Hepatocyte (in vitro differentiated cells): Measurements from ENCODE around the gene FAM43B.

Experiments used
- EZH2 ChIP-seq: fragments of 200-600 bp; sonication (generic); IDR thresholded peaks from 2 replicates; pipeline ENCODE4 v1.6.1; 2016; ENCODE audit warnings: antibody characterized with exemption, mild to moderate bottlenecking, borderline replicate concordance
- TF ChIP-seq, protein P1 (sequence below): fragments of 200-600 bp; sonication (generic); IDR thresholded peaks from 2 replicates; pipeline ENCODE4 v1.5.1; 2016; ENCODE audit warnings: antibody characterized with exemption, mild to moderate bottlenecking; ENCODE audit not compliant: poor library complexity

DNA sequence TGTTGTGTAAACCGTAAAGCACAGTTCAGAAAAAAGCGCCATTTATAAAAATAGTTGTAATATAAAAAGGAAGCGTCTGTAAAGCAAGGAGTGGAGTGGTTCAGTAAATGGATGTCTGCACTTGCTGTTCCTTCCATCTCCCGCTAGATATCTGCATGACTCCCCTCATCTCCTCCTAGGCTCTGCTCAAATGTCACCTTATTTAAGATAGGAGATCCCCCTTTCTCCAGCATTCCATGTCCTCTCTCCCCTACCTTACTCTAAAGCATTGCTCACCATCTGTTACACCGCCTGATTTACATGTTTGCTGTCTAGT, 45.2 kb upstream of the FAM43B start:
- no peak for TF ChIP-seq EZH2
- TF ChIP-seq, protein P1, sequence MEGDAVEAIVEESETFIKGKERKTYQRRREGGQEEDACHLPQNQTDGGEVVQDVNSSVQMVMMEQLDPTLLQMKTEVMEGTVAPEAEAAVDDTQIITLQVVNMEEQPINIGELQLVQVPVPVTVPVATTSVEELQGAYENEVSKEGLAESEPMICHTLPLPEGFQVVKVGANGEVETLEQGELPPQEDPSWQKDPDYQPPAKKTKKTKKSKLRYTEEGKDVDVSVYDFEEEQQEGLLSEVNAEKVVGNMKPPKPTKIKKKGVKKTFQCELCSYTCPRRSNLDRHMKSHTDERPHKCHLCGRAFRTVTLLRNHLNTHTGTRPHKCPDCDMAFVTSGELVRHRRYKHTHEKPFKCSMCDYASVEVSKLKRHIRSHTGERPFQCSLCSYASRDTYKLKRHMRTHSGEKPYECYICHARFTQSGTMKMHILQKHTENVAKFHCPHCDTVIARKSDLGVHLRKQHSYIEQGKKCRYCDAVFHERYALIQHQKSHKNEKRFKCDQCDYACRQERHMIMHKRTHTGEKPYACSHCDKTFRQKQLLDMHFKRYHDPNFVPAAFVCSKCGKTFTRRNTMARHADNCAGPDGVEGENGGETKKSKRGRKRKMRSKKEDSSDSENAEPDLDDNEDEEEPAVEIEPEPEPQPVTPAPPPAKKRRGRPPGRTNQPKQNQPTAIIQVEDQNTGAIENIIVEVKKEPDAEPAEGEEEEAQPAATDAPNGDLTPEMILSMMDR: no peak
